Renal pelvis (tissue), 4 donors: ENCODE data around the gene ZNF280D. TPM values are rescaled to one million over a fixed set of nuclear protein-coding genes. Genes with fewer than 3 reads are reported as not detected.
A peak's percentile ranks its signal among the peaks of the same experiment; 100 is the strongest.

ENCODE experiments used
- DNase-seq: peaks from one replicate; pipeline ENCODE4 v3.0.0-alpha.2; 2013
- polyA plus RNA-seq, 3 donors: library from polyadenylated mRNA; unstranded; fragments of 120-200 nt; gene quantifications; one replicate each; pipeline ENCODE4 v1.2.1, GENCODE V29; 2013; ENCODE audit not compliant: insufficient read length in 3 of 3

The ZNF280D gene
- polyA plus RNA-seq, 3 donors = 34.8 to 46.6 (median 44.6) TPM

DNA sequence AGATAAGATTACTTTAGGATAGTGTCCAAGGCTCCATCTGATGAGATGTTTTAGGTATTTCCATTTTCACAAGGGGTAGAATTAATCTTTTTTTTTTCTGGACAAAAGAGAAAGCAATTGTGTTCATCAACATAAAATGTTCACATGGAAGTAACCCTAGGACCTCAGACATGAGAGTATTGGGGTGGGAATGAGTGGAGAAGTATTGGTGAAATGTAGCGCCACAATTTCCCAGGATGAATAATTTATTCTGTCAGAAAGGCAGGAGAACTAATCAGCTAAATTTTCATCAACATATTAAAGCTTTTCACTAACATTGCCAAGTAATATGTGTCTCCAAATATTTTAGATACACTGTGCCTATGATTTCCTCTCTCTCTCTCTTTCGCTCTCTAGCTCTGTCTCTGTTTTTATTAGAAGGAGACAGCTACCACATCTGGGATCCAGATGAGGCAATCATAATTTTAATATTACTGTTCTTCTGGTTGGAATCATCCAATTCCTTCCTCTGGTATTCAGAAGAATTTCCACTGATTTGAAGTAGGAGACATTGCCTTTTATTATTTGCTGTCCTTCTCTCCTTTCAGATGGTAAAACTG, 21.6 kb upstream of the ZNF280D start:
- DNase-seq = no peak

DNA sequence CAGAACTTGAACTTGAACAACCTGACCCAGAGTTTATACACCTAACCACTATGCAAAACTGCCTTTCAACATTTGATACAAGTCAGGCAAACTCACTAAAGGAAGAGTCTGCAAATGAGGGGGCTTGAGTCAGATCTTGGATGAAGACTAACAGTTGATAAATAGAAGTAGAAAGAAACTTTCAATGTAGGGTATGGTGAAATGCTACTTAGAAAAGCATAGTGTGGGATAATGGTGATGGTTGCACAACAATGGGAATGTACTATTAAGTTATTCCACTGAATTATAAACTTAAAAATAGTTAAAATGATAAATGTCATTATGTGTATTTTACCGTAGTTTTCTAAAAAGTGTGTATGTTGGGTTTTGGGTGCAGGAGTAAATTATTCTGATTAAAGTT, 19.7 kb upstream of the ZNF280D start:
- DNase-seq = no peak

DNA sequence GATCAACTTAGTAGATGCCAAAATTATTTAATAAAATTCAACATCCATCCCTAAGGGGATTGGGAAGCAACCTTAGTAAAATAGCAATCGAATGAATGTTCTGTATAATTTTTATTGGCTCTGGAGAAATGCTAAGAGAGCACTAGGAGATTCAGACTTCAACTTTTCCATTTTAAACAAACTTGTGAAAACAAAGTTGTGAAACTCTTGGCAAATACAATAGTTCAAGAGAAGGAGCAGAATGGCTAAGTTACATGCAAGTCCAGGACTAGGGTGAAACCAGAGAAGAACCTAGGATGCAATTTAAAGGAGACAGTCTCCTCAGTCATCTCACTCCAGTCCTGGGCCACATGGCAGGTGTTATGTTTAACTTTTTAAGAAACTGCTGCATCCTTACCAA, 16.7 kb upstream of the ZNF280D start:
- no peak for DNase-seq

DNA sequence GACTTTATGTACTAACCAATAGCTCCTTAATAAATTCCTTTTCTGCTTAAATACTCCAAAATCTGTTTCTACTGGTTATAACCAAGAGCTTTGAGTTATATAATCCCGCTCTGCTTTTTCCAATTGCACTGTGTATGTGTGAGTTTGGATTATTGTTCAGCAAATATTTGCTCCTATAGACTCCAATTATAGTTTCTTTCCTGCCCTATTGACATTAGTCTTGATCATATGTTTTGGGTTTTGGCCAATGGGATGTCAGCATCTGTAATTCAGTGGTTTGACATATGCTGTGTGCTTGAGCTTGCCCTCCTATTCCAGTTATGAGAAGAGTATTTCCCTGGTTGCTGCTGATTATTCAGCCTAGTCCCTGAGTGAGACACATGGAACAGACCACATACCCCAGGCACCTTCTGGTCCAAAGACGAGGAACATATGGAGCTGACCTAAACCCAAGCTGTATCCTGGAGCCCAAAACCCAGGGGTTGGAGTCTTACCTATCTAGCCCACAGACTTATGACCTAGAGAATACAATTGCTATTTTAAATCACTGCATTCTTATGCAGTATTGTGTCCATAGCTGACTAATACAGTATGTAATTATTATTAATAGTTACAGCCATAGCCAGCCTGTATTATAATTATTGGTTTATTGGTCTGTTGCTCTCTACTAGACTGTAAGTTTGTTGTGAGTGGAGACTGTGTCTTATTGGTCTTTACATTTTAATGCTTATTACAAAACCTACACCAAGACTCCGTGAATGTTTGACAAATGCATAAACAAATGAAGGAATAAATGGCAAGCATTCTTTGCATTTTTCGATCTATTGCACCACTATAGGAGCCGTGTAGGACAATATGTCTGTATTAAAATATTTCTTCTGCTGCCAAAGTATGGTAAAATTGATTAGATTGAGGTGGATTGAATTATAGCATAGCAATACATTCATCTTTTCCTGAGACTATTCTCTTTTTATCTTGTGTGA, 11.7 kb upstream of the ZNF280D start:
- no peak for DNase-seq

GRCh38 chr15:56741541-56741940, 8.2 kb upstream of the ZNF280D start:
- no peak for DNase-seq

DNA sequence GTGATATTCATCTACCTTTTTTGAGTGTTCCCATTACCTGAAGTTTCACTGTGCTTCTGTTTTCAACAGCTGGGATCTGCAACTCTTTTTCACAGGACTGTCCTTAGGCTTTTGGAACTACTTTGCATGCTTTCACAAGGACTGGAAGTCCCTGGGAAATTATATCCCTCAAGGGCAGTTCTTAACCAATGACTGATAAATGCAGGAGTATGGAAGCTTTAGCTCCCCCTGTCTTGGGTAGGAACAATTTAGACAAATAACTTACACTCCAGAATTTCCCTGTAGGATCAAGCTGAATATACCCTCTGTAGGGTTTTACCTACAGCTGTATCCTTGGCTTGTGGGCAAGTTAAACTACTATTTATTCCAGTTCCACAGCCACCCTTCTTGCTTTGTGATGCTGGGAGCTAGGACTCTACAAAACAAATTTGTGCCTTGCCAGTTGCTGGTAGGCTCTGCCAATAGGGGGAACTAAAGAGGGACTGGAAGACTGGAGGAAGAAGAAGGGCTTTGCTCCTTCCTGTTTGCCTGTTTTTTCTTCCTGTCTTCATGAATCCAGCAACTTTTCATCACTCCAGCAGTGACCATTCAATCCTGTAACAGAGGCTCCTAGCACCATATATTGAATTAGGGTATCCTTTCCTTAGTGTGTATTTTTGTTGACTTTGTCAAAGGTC, 6.8 kb upstream of the ZNF280D start:
- no peak for DNase-seq

DNA sequence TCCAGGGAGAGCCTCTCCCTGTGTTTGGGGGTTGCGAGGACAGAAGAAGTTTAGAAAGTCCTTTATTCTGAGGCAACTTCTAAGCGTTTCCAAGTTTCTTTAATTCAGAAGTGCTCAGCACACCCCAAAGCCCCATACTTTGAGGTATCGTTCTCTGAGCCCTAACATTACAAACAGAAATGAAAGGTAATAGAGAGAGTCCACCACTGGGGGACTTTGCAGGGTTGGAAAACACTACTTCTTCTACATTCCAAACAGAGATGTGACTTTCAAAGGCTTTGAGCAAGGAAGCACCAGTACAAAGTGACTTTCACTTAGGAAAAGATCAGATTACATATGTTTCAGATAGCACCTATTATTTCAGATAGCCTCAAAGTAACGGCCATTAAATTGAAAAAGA, 6.2 kb upstream of the ZNF280D start:
- no peak for DNase-seq

- peak; percentile 52 for DNase-seq
These were observed 4.5 kb upstream of the ZNF280D start for GRCh38 chr15:56737791-56738190.

DNA sequence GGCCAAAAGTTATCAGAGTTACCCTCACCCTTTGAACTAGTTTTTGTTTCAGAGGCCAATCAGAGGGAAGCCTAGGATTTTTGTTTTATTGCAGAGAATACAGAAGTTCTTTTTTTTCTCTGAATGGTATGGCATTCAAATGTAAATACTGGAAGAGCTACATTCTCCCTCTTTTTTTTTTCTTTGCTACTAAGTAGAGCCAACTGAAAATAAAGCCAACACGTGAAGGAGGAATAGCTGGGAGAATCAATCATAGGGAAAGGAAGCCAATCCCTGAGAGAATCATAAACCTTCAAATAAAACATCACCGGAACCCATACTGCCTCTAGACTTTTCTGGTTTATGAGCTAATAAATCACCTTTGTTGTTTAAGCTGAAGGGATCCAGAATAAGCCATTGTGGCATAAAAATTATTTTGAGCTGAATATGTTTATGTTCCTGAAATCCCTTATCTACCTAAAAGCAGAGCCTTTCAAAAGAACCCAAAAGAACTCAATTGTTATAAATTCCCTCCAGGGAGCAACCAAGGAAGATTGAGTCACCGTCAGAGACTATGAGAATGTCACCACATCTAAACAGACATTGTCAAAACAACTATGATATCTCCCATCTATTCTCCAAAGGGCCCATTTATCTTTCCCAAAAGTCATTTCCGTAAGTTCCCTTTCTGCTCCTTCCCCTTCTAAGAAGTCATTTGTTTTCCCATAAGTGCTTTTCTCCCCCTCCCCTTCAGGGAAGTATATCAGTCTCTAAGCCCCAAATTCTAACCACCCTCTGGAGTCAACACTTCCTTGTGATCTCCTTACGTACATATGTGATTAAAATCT, 3.8 kb upstream of the ZNF280D start:
- DNase-seq = peak; percentile 36

GRCh38 chr15:56736308-56736707, 3.0 kb upstream of the ZNF280D start:
- DNase-seq = peak; percentile 3

DNA sequence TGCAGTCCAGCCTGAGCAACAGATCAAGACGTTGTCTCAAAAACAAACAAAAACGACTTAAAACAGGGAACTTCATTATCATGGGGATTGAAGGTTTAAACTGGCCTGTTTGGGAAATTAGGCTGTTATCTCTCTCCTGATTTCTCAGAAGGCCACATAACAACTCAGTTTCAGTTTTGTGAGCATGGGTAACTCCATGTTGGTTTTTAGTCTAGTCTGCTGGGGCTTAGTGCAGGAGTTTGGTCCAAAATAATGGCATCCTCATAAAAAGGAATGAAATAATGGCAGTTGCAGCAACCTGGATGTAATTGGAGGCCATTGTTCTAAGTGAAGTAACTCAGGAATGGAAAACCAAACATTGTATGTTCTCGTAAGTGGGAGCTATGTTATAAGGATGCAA, 2.3 kb upstream of the ZNF280D start:
- DNase-seq = no peak

DNA sequence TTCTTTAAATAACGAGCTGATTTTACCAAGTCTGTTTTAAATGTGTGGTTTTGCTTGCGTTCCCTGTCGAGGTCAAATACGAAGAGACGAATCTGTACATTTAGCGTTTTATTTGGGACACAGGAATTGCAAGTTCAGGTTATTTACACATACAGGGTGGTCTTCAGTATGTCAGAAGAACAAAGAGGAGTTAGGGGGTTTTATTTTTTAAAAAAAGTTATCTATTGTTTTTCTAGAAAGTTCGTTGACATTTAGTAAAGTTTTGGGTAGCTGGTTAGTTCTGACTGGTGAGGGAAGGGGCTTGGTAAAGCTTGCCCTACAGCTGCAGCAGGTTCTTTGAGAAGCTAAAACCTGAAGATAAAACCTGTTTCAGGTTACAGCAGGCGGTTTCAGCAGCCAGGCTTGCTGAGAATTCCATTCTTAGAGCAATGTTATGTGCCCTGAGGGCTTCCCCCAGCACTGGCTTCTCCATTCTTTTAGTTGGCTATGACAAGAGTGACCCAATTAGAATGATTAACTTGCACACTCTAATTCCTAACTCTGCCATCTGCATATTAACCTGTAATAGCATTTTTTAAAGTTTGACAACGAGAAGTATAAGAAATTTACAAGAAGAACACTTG, 815 bp upstream of the ZNF280D start:
- DNase-seq = peak; percentile 24

DNA sequence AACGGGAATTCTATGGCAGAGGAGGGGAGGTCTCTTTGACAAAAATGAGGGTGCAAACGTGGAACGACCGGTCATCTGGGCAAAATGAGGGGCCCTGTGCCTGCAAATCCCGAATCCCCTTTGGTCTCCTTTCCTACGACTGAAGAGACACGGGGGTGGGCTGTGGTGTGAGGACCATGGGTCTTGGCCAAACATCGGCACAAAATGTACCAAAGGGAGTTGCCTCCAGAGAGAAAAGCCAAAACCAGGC, 498 bp downstream of the ZNF280D start:
- DNase-seq = no peak

DNA sequence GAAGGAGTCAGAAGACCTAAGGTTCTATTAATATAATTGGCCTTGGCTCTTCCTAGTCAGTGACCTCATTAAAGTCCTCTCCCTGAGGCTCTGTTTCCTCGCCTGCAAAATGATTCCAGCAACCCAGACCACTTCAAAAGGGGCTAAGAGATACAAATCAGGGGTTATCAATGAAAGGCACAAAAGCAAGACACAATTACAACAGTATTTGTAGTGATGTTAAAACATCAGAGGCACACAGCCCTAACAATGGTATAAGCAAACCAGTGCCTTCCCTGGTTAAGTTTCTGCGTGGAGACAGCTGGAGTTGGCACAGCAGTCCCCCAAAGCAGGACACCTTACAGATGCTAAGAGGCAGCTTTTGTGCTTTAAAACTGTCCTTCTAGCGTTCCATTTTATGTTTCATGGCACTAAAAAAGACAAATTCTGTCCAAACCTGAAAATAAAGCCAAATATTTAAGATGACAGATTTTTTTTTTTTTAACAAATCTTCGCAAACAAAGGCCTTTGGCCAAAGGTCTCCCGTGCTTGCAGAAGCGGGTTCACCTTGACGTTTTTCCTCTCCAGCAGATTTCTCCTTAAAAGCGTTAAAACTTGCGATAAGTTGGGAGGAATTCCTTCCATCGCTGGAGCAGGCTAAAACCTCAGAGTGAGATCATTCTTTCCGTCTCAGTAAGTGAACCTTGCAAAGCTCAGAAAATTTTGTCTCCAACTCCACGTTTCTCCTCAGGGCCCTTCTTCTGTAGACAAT, 999 bp downstream of the ZNF280D start:
- no peak for DNase-seq

DNA sequence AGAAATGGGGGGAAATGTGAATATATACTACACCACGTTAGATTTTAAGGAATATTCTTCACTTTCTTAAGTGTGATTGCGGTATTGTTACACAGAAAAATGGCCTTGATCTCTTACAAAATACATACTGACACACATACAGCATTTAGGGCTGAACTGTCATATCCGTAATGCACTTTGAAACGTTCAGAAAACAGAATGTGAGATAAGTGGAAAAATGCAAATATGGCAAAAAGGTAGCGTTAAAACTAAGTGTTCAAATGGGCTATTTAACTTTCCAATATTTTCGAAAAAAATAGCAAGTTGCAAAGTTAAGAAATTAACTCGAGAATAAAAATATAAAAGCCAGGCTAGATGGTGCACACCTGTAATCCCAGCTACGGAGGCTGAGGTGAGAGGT, 1.8 kb downstream of the ZNF280D start:
- DNase-seq = no peak

DNA sequence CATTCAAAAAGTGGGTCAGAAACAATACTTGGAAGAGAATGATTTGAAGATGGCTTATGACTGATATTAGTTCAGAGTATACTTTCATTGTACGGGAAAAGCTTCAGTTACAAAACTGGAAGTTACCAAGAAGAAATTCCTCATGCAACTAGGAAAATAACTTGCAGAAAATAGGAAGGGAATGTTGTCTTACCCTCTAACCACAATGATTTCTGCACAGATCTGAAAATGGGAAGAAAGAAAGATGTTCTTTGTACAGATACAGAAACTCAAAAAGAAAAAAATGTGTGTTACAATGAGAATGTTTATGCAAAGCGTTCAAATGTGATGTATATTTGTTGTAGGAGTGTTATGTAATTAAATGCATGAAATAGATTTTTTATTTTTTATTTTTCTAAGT, 3.7 kb downstream of the ZNF280D start:
- no peak for DNase-seq

DNA sequence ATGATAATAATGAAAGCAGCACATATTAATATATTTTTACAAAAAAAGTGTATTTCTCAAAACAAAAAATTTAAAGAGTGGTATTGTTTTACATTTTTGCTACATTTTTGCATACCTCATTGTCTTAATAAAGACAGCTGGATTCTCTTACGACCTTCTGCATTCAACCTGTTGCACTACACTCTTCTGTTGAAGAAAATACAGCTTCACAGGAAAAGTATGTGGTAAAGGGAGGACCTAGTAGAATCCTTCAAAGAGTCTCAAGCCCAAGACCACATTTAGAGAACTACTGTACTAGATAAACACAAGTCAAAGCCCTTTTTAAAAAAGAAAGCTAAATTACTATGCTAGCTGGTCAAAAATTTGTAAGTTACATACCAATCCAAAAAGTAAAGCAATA, 7.9 kb downstream of the ZNF280D start:
- no peak for DNase-seq

DNA sequence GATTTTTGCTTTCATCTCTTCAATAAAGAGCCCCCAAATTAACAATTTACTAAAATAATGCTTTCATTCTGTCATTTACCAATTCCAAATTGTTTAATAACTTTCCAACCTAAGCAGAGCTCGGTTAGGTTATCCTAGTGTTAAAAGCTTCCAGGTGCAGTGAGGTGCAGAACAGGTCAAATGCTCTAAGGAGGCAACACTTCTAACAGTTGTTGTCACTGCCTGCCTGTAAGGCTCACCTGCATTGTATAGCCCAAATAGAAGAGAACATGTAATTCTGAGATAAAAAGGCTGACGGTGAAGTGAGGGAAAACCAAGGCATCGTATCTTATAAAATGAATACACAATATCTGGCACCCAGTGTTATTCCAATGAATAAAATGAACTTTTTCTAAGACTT, 9.1 kb downstream of the ZNF280D start:
- DNase-seq = no peak

DNA sequence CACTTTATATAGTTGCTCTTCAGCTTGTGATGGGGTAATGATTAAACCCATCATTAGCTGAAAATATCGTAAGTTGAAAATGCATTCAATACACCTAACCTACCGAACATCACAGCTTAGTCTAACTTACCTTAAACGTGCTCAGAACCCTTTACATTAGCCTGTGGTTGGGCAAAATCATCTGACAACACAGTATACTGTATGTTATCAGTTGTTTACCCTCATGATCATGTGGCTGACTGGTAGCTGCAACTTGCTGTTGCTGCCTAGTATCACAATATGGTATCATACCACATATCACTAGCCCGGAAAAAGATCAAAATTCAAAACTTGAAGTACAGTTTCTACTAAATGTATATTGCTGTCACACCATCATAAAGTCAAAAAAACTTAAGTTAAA, 9.5 kb downstream of the ZNF280D start:
- no peak for DNase-seq

DNA sequence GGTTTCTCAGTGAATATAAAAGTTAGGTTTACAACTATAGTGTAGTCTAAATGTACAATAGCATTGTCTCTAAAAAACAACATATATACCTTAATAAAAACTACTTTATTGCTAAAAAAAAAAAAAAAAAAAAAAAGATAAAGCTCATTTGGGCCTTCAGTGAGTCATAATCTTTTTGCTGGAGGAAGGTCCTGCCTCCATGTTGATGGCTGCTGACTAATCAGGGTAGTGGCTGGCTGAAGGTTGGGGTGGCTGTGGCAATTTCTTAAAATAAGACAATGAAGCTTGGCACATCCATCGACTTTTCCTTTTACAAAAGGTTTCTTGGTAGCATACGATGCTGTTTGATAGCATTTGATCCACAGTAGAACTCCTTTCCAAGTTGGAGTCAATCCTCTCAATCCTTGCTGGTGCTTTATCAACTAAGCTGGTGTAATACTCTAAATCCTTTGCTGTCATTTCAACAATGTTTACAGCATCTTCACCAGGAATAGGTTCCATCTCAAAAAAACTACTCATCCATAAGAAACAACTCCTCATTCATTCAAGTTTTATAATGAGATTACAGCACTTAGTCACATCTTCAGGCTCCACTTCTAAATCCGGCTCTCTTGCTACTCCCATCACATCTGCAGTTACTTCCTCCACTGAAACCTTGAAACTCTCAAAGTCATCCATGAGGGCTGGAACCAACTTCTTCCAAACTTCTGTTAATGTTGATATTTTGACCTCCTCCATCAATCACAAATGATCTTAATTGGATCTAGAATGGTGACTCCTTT, 13.3 kb downstream of the ZNF280D start:
- DNase-seq = no peak
